Measurements from ENCODE around the gene COX15.
"Not testable (repeated sequence)": the region's sequence is repeated elsewhere in the genome, so short reads cannot be mapped to it uniquely, and the experiment has no call there.

Gene COX15

DNA sequence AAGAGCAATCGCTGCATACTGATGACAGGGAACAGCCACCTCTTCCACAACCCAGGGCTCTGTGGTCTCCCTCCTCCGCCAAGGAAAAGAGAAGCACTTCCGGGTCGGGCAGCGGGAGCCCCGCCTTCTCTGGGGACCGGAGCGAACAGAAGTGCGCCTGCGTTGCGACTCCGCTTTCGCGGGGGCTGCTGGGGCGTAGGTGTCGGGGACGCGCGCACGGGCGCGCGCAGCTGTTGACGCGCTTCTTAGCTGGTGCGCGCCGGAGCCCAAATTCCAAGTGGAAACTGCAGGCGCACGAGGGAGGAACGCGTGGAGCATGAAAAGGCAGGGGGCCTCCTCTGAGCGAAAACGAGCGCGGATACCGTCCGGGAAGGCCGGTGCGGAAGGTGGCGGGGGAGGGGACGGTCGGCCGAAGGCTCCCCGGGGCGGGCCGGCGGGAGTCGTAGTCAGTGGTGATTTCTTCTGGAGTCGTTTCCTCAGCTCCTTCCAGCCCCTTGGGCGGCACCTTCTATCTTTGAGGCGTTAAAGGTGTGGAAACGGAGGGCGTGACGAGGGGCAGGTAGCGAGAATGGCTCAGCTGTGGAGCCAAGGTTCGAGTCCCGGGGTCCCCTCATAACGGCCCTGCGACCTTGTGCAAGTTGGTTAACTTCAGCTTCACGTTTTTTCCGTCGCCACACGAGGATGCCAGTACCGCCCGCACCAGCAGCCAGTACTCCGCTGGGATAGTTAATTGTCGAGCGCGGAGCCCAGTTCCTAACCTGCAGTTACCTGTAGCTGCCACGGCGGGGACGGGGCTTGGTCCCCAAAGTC lies at the start of gene COX15, which contains the start of gene CUTC:
COX15 (minus strand) TSS at position 95 of the 810 bp plus-strand sequence; CDS start at position 17, 78 bp downstream.
CUTC (plus strand) TSS at position 202 of the 810 bp plus-strand sequence; CDS start at position 317, 115 bp downstream.
- peak; percentile 94 to 96 for DNase-seq

DNA sequence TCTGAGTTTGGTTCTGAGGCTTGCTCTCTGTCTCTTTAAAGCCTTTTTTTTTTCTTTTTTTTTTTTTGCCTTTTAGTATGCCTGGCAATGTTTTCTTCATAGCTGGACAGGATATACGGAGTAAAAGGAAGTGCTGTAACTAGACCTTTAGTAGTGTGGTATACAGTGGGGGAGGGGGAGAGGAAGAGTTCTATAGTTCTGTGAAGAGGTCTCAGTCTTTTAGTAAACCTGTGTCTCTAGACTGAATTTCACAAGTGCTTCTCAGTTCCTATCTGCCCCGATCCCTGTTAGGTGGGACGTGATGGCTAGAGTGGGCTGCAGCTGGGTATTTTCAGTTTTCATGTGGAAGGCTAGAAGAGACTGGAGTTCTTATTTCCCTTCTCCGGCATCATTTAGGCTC lies 47.4 kb upstream of the COX15 start:
- DNase-seq: no peak

- DNase-seq: no peak
These were observed 46.2 kb upstream of the COX15 start for GRCh38 chr10:99777918-99778714.

DNA sequence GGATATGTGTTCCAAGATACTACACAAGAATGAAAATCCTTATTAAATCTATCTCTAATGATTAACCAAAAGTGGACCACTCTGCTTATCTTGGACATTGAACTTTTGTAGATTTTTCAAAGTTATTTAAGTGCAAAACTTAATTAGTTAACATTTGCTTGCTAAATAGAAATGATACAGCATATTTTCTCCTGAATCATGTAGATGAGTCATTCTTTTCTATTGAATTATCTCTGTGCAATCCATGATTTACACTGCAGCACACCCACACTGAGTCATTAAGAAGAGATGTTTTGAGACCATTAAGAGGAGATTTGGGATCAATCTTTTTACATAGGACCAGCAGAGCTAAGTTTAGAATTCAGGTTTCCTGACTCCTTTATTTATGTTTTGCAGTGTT lies 43.9 kb upstream of the COX15 start:
- DNase-seq: no peak

DNA sequence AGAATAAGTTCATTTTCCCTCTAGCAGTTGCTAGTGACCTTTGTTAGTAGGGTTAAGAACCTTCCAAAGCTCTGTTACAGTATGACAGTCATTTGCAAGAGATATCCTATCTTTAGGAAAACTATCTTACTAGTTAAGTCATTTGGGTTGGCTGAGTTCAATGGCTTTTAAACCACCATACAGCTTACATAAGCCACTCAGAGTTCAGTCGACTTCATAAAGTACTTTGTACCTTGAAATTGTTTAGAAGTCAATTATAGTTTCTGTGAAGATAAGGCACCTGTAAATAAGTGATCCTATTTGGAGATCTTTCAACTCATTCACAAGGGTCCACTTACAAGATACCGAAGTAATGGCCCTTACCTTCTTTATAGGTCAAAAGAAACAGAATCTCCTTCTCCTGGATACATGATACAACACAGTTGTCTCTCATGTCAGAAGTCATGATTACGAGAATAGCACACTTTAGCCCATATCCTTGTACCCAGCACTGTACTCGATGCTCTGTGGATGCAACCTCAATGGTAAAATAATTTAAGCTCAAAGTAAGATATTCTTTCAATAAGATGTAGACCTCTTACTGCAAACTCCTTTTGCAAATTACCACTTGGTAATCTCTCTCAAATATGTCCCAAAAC lies 38.6 kb upstream of the COX15 start:
- no peak for DNase-seq

GRCh38 chr10:99769706-99770105 lies 37.8 kb upstream of the COX15 start:
- no peak for DNase-seq

- no peak for DNase-seq
These were observed 36.6 kb upstream of the COX15 start for GRCh38 chr10:99768556-99768955.

DNA sequence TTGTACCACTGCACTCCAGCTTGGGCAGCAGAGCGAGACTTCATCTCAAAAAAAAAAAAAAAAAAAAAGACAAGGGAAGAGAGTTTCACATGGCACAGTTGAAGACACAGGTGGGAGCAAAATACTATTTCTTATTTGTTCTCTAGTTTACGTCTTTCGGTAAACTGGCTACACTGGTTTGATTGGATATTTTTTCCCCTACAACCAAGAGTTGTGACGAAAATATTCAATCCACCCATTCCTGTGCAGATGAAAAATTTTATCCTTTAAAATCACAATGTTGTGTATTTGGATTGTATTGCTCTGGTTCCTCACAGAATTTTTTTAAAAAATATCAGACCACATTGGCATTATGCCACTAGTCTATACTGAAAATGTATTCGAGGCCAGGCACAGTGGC lies 36.0 kb upstream of the COX15 start:
- no peak for DNase-seq

- DNase-seq: peak in 1 of 2 donors; percentile 13
These were observed 34.4 kb upstream of the COX15 start for GRCh38 chr10:99766302-99766681.

DNA sequence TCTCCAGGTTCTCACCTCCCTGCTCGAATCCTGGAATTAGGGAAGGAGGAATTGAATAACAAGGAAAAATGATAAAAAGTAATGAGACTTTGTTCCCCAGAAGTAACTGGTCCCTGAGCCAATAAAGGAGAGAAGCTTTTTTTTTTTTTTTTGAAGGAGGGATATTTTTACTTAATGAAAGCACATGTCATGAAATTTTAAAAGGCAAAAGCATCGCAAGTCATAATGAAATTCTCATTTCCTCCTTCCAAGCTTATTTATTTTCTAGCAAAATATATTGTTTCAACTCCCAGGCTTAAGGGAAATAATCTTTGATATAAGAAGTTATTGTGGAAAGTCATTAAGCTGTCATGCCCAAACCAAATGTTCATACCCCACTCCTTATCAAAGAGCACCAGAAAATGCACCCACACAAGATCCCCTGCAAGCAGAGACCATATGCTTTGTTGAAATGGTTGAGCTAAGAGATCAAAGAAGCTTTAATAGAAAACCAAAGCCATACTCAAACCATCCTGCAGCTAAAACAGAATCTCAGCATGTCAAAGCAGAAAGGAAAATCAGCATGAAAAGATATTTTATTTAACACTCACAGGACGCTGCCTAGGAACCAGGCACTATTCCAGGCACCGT lies 33.9 kb upstream of the COX15 start:
- DNase-seq: no peak

DNA sequence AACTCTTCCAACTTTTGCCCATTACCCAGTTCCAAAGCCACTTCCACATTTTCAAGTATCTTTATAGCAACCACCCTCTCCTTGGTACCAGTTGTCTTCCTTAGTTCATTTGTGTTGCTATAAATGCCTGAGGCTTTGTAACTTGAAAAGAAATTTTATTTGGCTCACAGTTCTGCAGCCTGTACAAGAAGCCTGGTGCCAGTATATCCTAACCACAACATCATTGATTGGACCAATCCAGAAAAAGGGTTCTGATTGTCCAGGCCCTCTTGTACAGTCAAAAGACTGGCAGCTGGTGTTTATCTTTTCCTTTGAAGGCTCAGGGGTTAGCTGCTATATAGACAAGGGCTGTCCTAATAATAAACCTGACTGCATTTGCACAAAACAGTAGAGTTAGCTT lies 29.4 kb upstream of the COX15 start:
- no peak for DNase-seq

DNA sequence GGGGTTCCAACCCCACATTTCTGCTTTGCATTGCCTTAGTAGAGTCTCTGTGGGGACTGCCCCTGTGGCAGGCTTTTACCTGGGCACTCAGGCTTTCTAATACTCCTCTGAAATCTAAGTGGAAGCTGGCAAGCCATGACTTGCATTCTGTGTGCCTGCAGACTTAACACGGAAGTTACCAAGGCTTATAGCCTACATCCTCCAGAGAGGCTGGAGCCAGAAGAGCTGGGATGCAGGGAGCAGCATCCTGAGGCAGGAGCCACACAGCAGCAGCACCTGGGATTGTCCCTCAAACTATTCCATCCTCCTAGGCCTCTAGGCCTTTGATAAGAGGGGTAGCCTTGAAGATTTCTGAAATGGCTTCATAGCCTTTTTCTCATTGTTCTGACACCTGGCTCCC lies 28.4 kb upstream of the COX15 start:
- DNase-seq: no peak

- no peak for DNase-seq
These were observed 26.4 kb upstream of the COX15 start for GRCh38 chr10:99758211-99758891.

DNA sequence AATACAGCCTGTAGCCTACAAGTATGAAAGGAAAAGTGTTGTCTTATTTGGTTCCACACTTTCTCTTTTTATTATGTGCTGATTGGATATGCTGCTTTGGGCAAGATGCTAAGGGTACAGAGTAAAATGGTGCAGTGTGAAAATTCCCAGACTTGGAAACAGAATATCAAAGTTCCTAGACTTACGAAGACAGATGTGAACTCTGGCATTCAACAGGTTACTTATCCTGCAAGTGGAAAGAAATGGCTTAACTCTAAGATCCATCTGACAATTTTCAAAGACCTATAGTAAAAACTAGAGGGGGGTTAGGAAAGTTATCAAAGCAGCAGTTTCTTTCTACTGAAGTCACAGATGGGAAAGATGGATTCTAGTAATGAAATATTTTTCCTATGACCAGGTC lies 24.2 kb upstream of the COX15 start:
- DNase-seq: no peak

DNA sequence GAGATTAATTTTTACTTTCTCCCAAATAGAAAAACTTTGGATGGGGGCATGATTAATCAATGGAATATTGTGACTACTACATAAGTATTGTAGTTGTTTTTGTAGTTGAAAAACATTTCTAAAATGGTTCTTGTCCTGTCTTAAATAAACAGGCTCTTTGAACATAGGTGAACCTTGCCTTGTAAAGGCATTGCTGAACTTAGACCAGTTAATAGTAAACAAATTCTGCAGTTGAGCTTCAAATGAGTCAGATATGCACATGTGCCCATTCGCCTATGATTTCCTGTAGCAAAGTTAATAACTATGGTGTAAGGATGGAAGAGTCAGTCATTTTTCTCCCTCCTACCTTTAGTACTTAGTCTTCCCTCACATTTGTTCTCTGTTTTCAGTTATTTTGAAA lies 22.7 kb upstream of the COX15 start:
- DNase-seq: no peak

DNA sequence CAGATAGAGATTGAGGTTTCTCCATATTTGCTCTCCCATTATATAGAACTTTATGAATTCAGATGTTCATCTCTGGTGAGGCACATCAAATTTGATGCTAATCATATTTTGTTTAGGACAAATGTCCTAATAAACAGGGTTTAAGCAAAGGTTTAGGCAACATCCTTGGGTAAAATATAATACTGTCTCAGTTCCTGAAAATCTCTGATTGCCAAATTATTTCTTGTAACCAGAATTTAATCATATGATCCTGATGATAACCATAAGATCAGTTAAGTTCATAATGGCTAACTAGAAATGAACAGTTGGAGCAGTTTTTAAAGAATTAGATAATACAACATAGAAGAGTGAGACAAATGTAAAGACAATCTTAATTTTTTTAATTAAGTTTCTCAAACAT lies 18.7 kb upstream of the COX15 start:
- DNase-seq: no peak

- DNase-seq: no peak
These were observed 17.0 kb upstream of the COX15 start for GRCh38 chr10:99748823-99749451.

GRCh38 chr10:99746166-99746565 lies 14.2 kb upstream of the COX15 start:
- not testable (repeated sequence) for DNase-seq

DNA sequence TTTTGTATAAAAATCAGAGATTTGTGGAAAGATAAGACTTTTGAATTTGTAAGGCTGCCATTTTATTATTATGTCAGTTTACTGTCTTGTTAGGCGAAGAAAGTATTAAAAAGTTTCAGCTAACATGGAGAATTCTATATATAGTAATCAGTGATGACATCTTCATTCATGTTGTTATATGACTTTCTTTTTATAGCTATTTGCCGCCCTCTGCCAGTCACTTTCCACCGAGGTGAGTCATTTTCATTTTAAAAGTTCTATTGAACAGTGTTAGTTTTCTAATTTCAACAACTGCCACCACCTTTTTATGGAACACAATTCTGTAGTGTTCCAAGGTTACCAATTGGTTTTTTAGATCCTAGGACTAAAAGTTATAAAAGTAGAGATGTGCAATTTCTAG lies 11.9 kb upstream of the COX15 start:
- no peak for DNase-seq

- DNase-seq: no peak
These were observed 10.8 kb upstream of the COX15 start for GRCh38 chr10:99742701-99743100.

DNA sequence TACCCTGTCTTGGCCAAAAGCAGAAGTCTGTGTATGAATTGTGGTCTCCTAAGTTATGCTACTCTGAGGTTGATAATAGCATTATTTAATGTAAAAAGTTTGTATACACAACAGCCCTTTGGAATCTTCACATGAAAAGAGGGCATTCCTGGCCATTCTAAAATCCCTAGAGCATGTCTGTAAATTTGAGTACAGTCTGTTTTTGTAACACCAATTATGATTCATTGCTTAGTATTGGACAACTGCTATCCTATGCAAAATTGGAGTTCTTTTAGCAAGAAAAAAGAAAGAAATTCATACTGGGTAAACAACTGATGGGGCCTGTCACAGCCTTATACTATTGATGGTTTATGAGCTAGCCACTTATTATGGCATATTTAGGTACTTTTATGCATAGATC lies 10.3 kb upstream of the COX15 start:
- DNase-seq: no peak

- no peak for DNase-seq
These were observed 9.1 kb upstream of the COX15 start for GRCh38 chr10:99740933-99741559.
